Ishikawa (cell line): ENCODE data around the gene VGLL3.

Source experiments
- CEBPB ChIP-seq: IDR thresholded peaks from 2 replicates; pipeline ENCODE4 v1.6.1; 2012
- CREB1 ChIP-seq: IDR thresholded peaks from 2 replicates; pipeline ENCODE4 v1.6.1; 2012; ENCODE audit warnings: low read depth
- EGR1 ChIP-seq: IDR thresholded peaks from 2 replicates; pipeline ENCODE4 v1.6.1; 2012
- EP300 ChIP-seq: IDR thresholded peaks from 2 replicates; pipeline ENCODE4 v1.6.1; 2012; ENCODE audit warnings: borderline replicate concordance
- FOXM1 ChIP-seq: IDR thresholded peaks from 2 replicates; pipeline ENCODE4 v1.6.1; 2012; ENCODE audit warnings: low read depth, borderline replicate concordance
- NFIC ChIP-seq: IDR thresholded peaks from 2 replicates; pipeline ENCODE4 v1.6.1; 2012
- RAD21 ChIP-seq: IDR thresholded peaks from 2 replicates; pipeline ENCODE4 v1.6.1; 2012; ENCODE audit warnings: low read depth
- TAF1 ChIP-seq: IDR thresholded peaks from 2 replicates; pipeline ENCODE4 v1.6.1; 2012; ENCODE audit warnings: low read depth, mild to moderate bottlenecking
- TCF12 ChIP-seq: IDR thresholded peaks from 2 replicates; pipeline ENCODE4 v1.6.1; 2012; ENCODE audit warnings: low read depth
- TEAD4 ChIP-seq: IDR thresholded peaks from 2 replicates; pipeline ENCODE4 v1.6.1; 2012
- YY1 ChIP-seq: IDR thresholded peaks from 2 replicates; pipeline ENCODE4 v1.6.1; 2012; ENCODE audit warnings: low read depth
- ZBTB7A ChIP-seq: IDR thresholded peaks from 2 replicates; pipeline ENCODE4 v1.6.1; 2012; ENCODE audit warnings: low read depth
- TF ChIP-seq, protein P1 (sequence below): IDR thresholded peaks from 2 replicates; pipeline ENCODE4 v1.6.1; 2012; ENCODE audit warnings: low read depth, mild to moderate bottlenecking
- TF ChIP-seq, protein P2 (sequence below): IDR thresholded peaks from 2 replicates; pipeline ENCODE4 v1.6.1; 2012
- TF ChIP-seq, protein P3 (sequence below): IDR thresholded peaks from 2 replicates; pipeline ENCODE4 v1.6.1; 2012

VGLL3 gene

DNA sequence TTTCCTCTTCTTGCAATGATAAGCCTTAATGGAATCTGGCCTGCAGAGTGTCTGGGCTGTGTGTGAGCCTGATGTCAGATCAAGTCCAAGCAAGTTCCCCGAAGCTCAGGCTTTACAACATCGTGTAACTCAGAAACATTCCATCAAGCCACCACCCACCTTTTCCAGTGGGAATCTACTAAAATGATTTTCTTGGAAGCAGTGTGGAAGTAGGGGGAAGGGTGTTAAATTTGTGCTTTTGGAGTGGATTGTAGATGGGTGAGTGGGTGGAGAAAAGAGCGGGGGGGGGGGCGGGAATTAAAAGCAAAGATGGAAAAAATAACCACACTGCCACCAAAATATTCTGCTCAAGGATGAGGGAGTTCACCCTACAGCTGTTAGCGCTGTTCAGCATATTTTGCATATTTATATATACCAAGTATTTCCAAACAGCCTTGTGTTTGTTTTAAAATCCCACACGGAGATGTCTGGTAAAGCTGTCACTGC is 53.6 kb downstream of the VGLL3 start:
- TF ChIP-seq TCF12 (no peak), EP300 (no peak), CREB1 (no peak), EGR1 (no peak), TAF1 (no peak), ZBTB7A (no peak)
- TF ChIP-seq, protein P1, sequence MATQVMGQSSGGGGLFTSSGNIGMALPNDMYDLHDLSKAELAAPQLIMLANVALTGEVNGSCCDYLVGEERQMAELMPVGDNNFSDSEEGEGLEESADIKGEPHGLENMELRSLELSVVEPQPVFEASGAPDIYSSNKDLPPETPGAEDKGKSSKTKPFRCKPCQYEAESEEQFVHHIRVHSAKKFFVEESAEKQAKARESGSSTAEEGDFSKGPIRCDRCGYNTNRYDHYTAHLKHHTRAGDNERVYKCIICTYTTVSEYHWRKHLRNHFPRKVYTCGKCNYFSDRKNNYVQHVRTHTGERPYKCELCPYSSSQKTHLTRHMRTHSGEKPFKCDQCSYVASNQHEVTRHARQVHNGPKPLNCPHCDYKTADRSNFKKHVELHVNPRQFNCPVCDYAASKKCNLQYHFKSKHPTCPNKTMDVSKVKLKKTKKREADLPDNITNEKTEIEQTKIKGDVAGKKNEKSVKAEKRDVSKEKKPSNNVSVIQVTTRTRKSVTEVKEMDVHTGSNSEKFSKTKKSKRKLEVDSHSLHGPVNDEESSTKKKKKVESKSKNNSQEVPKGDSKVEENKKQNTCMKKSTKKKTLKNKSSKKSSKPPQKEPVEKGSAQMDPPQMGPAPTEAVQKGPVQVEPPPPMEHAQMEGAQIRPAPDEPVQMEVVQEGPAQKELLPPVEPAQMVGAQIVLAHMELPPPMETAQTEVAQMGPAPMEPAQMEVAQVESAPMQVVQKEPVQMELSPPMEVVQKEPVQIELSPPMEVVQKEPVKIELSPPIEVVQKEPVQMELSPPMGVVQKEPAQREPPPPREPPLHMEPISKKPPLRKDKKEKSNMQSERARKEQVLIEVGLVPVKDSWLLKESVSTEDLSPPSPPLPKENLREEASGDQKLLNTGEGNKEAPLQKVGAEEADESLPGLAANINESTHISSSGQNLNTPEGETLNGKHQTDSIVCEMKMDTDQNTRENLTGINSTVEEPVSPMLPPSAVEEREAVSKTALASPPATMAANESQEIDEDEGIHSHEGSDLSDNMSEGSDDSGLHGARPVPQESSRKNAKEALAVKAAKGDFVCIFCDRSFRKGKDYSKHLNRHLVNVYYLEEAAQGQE, result no peak
- TF ChIP-seq, protein P2, sequence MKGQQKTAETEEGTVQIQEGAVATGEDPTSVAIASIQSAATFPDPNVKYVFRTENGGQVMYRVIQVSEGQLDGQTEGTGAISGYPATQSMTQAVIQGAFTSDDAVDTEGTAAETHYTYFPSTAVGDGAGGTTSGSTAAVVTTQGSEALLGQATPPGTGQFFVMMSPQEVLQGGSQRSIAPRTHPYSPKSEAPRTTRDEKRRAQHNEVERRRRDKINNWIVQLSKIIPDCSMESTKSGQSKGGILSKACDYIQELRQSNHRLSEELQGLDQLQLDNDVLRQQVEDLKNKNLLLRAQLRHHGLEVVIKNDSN, result no peak

DNA sequence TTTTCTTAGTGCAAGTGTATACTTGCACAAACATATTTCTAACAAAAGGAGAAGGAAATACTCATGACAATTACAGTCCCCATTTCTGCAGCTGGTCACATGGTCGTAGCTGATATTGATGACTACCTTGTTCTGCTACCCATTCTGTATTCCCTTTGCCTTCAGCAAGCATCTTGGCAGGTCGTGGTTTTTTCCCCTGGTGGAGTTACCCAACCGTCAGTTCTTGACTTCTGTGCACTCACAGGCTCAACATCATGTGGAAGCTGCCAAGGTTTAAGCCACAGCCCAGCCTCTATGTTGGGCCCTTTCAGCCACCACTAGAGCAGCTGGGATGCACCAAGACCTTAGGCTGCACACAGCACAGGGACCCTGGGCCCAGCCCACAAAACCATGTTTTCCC is 56.1 kb downstream of the VGLL3 start:
- TF ChIP-seq TCF12 (no peak), YY1 (no peak), RAD21 (no peak), FOXM1 (no peak), EP300 (no peak), EGR1 (no peak), TEAD4 (no peak), CEBPB (no peak), CREB1 (no peak)
- TF ChIP-seq, protein P3, sequence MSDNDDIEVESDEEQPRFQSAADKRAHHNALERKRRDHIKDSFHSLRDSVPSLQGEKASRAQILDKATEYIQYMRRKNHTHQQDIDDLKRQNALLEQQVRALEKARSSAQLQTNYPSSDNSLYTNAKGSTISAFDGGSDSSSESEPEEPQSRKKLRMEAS, result no peak
- TF ChIP-seq, protein P2, result no peak

DNA sequence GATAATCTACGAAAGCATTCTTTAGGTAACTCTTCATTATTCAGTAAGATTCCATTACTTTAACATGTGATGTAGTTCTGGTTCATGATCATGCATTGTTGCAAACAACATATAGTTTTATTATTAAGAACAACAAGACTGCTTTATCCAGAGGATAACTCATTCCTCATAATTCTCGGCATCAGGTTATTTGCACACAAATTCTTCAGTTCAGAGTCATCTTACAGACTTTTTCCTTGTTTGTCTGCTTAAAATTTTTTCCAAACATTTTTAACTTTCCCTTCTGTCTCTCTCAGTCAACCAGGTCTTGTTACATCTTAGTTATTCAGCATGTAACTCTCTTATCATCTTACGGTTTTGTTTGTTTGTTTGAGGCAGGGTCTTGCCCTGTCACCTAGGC is 60.1 kb downstream of the VGLL3 start:
- TF ChIP-seq CREB1 (no peak), RAD21 (no peak), TAF1 (no peak), EP300 (no peak), ZBTB7A (no peak), YY1 (no peak), EGR1 (no peak), TEAD4 (no peak), NFIC (no peak), TCF12 (no peak), FOXM1 (no peak), CEBPB (no peak)
- TF ChIP-seq, protein P2, result no peak
- TF ChIP-seq, protein P3, result no peak
- TF ChIP-seq, protein P1, result no peak

DNA sequence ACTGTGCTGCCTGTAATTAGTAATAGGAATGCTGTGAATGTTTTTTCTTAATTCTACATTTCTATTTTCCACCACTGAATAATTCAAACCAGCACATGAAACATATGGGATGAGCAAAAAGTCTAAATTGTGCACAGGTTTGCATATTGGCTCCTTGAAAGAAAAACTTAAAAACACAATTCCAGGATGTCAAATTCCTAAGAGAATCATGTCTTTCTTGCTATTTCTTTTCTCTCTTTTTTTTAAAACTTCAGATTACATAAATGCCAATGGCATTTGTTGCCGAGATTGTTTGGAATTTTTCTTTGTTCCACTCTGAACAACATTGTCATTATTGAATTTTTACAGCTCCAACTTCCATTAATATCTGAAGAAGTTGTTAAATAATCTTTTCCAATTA is 60.8 kb downstream of the VGLL3 start:
- TF ChIP-seq FOXM1 (no peak), CREB1 (no peak), NFIC (no peak), RAD21 (no peak), EP300 (no peak), ZBTB7A (no peak), TCF12 (no peak), TAF1 (no peak), EGR1 (no peak), YY1 (no peak), CEBPB (no peak), TEAD4 (no peak)
- TF ChIP-seq, protein P2, result no peak
- TF ChIP-seq, protein P1, result no peak
- TF ChIP-seq, protein P3, result no peak
